A673 (cell line): Measurements from ENCODE around the gene LMNB1. TPM values are rescaled to one million over a fixed set of nuclear protein-coding genes. Genes with fewer than 3 reads are reported as not detected.

Experiments
- BruUV-seq: library from RNA; stranded (reverse); fragments of 400-500 nt; replicated peaks from 2 replicates; lab custom pipeline; 2021; lab: Mats Ljungman, UMichigan
- CTCF ChIA-PET: fragments of 300-600 bp; sonication (Branson Sonifier 250); formaldehyde crosslinking; loops from one replicate; lab custom pipeline; 2022; ENCODE audit warnings: antibody characterized with exemption; lab: Charles Lee
- POLR2A ChIA-PET: fragments of 300-600 bp; sonication (Branson Sonifier 250); formaldehyde crosslinking; loops from one replicate; lab custom pipeline; 2022; ENCODE audit warnings: antibody characterized with exemption; ENCODE audit not compliant: low non-redundant PET; lab: Charles Lee
- DNase-seq: peaks from one replicate; pipeline ENCODE4 v3.0.0-alpha.2; 2015; ENCODE audit warnings: low spot score
- H3K27ac ChIP-seq: fragments of 200-600 bp; sonication (generic); 2 replicates; pipeline ENCODE4 v1.5.1; 2016; ENCODE audit warnings: mixed run types, low read depth, mild to moderate bottlenecking, mixed read lengths, antibody characterized with exemption, low read length; ENCODE audit not compliant: poor library complexity, severe bottlenecking
- H3K27me3 ChIP-seq: fragments of 200-600 bp; sonication (generic); replicated peaks from 2 replicates; pipeline ENCODE4 v1.6.1; 2017; ENCODE audit warnings: mixed run types, low read depth, mild to moderate bottlenecking, mixed read lengths, antibody characterized with exemption, low read length; ENCODE audit not compliant: insufficient read depth, poor library complexity
- H3K36me3 ChIP-seq: fragments of 200-600 bp; sonication (generic); 2 replicates; pipeline ENCODE4 v1.6.1; 2016; ENCODE audit warnings: mixed run types, mild to moderate bottlenecking, mixed read lengths, antibody characterized with exemption, low read length; ENCODE audit not compliant: insufficient read depth, poor library complexity, severe bottlenecking
- H3K4me1 ChIP-seq: fragments of 200-600 bp; sonication (generic); 2 replicates; pipeline ENCODE4 v1.6.1; 2017; ENCODE audit warnings: mixed run types, mild to moderate bottlenecking, mixed read lengths, antibody characterized with exemption, low read length; ENCODE audit not compliant: insufficient read depth, poor library complexity, severe bottlenecking
- H3K4me3 ChIP-seq: fragments of 200-600 bp; sonication (generic); 2 replicates; pipeline ENCODE4 v1.5.1; 2016; ENCODE audit warnings: low read depth, mixed run types, mild to moderate bottlenecking, mixed read lengths, low read length; ENCODE audit not compliant: poor library complexity, severe bottlenecking
- H3K9me3 ChIP-seq: fragments of 200-600 bp; sonication (generic); 2 replicates; pipeline ENCODE4 v1.6.1; 2016; ENCODE audit warnings: mixed run types, low read depth, mild to moderate bottlenecking, mixed read lengths, antibody characterized with exemption, low read length; ENCODE audit not compliant: poor library complexity, severe bottlenecking
- CTCF ChIP-seq: fragments of 300-800, 200-600 bp; sonication (generic); conservative IDR thresholded peaks from 2 replicates; pipeline ENCODE4 v1.5.1; 2017; ENCODE audit warnings: low read depth, mild to moderate bottlenecking, antibody characterized with exemption, low read length, moderate library complexity, mixed read lengths
- EZH2 ChIP-seq: fragments of 200-600 bp; sonication (generic); IDR thresholded peaks from 2 replicates; pipeline ENCODE4 v1.6.1; 2017; ENCODE audit warnings: borderline replicate concordance, low read depth, mild to moderate bottlenecking, mixed read lengths, antibody characterized with exemption, low read length; ENCODE audit not compliant: poor library complexity, severe bottlenecking
- intact Hi-C: fragments of 100-400 bp; cut with micrococcal nuclease; formaldehyde crosslinking; loops from one replicate; pipeline ENCODE4 v1.10.0; 2022; ENCODE audit not compliant: unreplicated experiment
- total RNA-seq: library from RNA; stranded (reverse); gene quantifications from 2 replicates; pipeline ENCODE4 v1.2.3, GENCODE V29; 2021

LMNB1 gene
- total RNA-seq, 1 experiment from 2014 or later: 267 TPM

- DNase-seq: no peak
- Histone ChIP-seq H3K27ac (no peak overlapping the region), H3K27me3 (no peaks in the 10 kb centered on the region), H3K4me3 (no peak overlapping the region), H3K4me1 (peaks cover 16% of the 10 kb centered on the region), H3K9me3 (no peaks in the 10 kb centered on the region), H3K36me3 (no peaks in the 10 kb centered on the region)
- CTCF ChIA-PET: no interaction called here
- TF ChIP-seq CTCF (no peak), EZH2 (no peak)
- BruUV-seq: no TSS peak
- intact Hi-C loops: no loop called here
- POLR2A ChIA-PET: no interaction called here
Measured at GRCh38 chr5:126752081-126752785, 24.7 kb upstream of the LMNB1 start.

- Histone ChIP-seq H3K36me3 (no peaks in the 10 kb centered on the region), H3K27ac (no peak overlapping the region), H3K9me3 (no peaks in the 10 kb centered on the region), H3K4me1 (peaks cover 18% of the 10 kb centered on the region), H3K27me3 (no peaks in the 10 kb centered on the region), H3K4me3 (no peak overlapping the region)
- intact Hi-C loops: no loop called here
- no peak for DNase-seq
- no peak for TF ChIP-seq CTCF
- TF ChIP-seq EZH2: no peak
- ChIA-PET CTCF (no interaction called here), POLR2A (no interaction called here)
- no TSS peak for BruUV-seq
Measured at GRCh38 chr5:126753227-126753626, 23.7 kb upstream of the LMNB1 start.

GRCh38 chr5:126754609-126755008, 22.3 kb upstream of the LMNB1 start:
- DNase-seq: no peak
- POLR2A ChIA-PET: no interaction called here
- CTCF ChIA-PET: no interaction called here
- H3K36me3 ChIP-seq: no peaks in the 10 kb centered on the region
- H3K27me3 ChIP-seq: no peaks in the 10 kb centered on the region
- intact Hi-C loops: no loop called here
- no peak overlapping the region for H3K27ac ChIP-seq
- no peaks in the 10 kb centered on the region for H3K9me3 ChIP-seq
- TF ChIP-seq CTCF (no peak), EZH2 (no peak)
- no TSS peak for BruUV-seq
- no peak overlapping the region for H3K4me3 ChIP-seq
- peaks cover 19% of the 10 kb centered on the region for H3K4me1 ChIP-seq
